ENCODE data around the gene LIN7B. TPM values are rescaled to one million over a fixed set of nuclear protein-coding genes. Genes with fewer than 3 reads are reported as not detected.

Gene LIN7B
- total RNA-seq, 1 experiment from 2014 or later, result 2.6 TPM

- ChIA-PET POLR2A (no interaction called here), CTCF (interaction anchor here (0.6 kb wide), 1 partner anchor 710 kb away, joined by 3 read pairs; the partner anchor contains the start of gene FUZ)
- Mint-ChIP-seq H3K9me3 (ENCODE audit: unreplicated experiment) (no peaks in the 10 kb centered on the region), H3K4me3 (ENCODE audit: unreplicated experiment) (no peak overlapping the region), H3K27ac (ENCODE audit: low read depth, unreplicated experiment) (no peak overlapping the region), H3K4me1 (ENCODE audit: insufficient read depth, unreplicated experiment) (no peaks in the 10 kb centered on the region), H3K27me3 (ENCODE audit: insufficient read depth, unreplicated experiment) (no peaks in the 10 kb centered on the region), H3K36me3 (ENCODE audit: insufficient read depth, unreplicated experiment) (peaks cover 88% of the 10 kb centered on the region)
- intact Hi-C loops (cut with micrococcal nuclease), result no loop called here
- no peak for DNase-seq (ENCODE audit: unreplicated experiment)
- no peak for TF ChIP-seq CTCF (IDR thresholded peaks at IDR 0.05; ENCODE audit: unreplicated experiment)
- no TSS peak for BruUV-seq (replicated peaks)
Observed at GRCh38 chr19:49103331-49104085, 10.7 kb upstream of the LIN7B start.

- Mint-ChIP-seq H3K36me3 (ENCODE audit: insufficient read depth, unreplicated experiment) (peaks cover 88% of the 10 kb centered on the region), H3K27ac (ENCODE audit: low read depth, unreplicated experiment) (no peak overlapping the region), H3K4me3 (ENCODE audit: unreplicated experiment) (no peak overlapping the region), H3K27me3 (ENCODE audit: insufficient read depth, unreplicated experiment) (no peaks in the 10 kb centered on the region), H3K4me1 (ENCODE audit: insufficient read depth, unreplicated experiment) (no peaks in the 10 kb centered on the region), H3K9me3 (ENCODE audit: unreplicated experiment) (no peaks in the 10 kb centered on the region)
- DNase-seq (ENCODE audit: unreplicated experiment), result no peak
- ChIA-PET POLR2A (interaction anchor here (0.6 to 1.6 kb wide), 3 partner anchors 10 to 170 kb away, joined by 3 to 7 read pairs (median 3); partner anchors contain the start of gene LIN7B), CTCF (interaction anchor here (0.6 to 1.3 kb wide), 6 partner anchors 9 to 95 kb away, joined by 3 to 5 read pairs (median 3); no protein-coding TSS in a partner anchor)
- intact Hi-C loops (cut with micrococcal nuclease), result no loop called here
- no peak for TF ChIP-seq CTCF (IDR thresholded peaks at IDR 0.05; ENCODE audit: unreplicated experiment)
- no TSS peak for BruUV-seq (replicated peaks)
Observed at GRCh38 chr19:49104229-49104864, 9.8 kb upstream of the LIN7B start.

- H3K4me3 Mint-ChIP-seq (ENCODE audit: unreplicated experiment), result no peak overlapping the region
- CTCF ChIA-PET, result interaction anchor here (0.5 to 2.2 kb wide), 11 partner anchors 8 to 1819 kb away, joined by 3 to 12 read pairs (median 3); no protein-coding TSS in a partner anchor
- TF ChIP-seq CTCF (IDR thresholded peaks at IDR 0.05; ENCODE audit: unreplicated experiment), result peak; percentile 75
- BruUV-seq (replicated peaks), result no TSS peak
- H3K27ac Mint-ChIP-seq (ENCODE audit: low read depth, unreplicated experiment), result no peak overlapping the region
- POLR2A ChIA-PET, result interaction anchor here (1.1 kb wide), 1 partner anchor 20 kb away, joined by 4 read pairs; no protein-coding TSS in a partner anchor
- intact Hi-C loops (cut with micrococcal nuclease), result no loop called here
- DNase-seq (ENCODE audit: unreplicated experiment), result peak; percentile 71
- H3K9me3 Mint-ChIP-seq (ENCODE audit: unreplicated experiment), result no peaks in the 10 kb centered on the region
- no peaks in the 10 kb centered on the region for H3K27me3 Mint-ChIP-seq (ENCODE audit: insufficient read depth, unreplicated experiment)
- H3K36me3 Mint-ChIP-seq (ENCODE audit: insufficient read depth, unreplicated experiment), result peaks cover 84% of the 10 kb centered on the region
- H3K4me1 Mint-ChIP-seq (ENCODE audit: insufficient read depth, unreplicated experiment), result no peaks in the 10 kb centered on the region
Observed at GRCh38 chr19:49106648-49107135, 7.5 kb upstream of the LIN7B start.

All from MCF 10A (cell line).